GM19043 (cell line): ENCODE data around the gene BZW2.

Source experiments
- ATAC-seq: cut with Tn5 transposase; IDR thresholded peaks from one replicate; pipeline ENCODE4 v1.9.1; 2021; ENCODE audit warnings: low read depth; ENCODE audit not compliant: unreplicated experiment

Gene BZW2

DNA sequence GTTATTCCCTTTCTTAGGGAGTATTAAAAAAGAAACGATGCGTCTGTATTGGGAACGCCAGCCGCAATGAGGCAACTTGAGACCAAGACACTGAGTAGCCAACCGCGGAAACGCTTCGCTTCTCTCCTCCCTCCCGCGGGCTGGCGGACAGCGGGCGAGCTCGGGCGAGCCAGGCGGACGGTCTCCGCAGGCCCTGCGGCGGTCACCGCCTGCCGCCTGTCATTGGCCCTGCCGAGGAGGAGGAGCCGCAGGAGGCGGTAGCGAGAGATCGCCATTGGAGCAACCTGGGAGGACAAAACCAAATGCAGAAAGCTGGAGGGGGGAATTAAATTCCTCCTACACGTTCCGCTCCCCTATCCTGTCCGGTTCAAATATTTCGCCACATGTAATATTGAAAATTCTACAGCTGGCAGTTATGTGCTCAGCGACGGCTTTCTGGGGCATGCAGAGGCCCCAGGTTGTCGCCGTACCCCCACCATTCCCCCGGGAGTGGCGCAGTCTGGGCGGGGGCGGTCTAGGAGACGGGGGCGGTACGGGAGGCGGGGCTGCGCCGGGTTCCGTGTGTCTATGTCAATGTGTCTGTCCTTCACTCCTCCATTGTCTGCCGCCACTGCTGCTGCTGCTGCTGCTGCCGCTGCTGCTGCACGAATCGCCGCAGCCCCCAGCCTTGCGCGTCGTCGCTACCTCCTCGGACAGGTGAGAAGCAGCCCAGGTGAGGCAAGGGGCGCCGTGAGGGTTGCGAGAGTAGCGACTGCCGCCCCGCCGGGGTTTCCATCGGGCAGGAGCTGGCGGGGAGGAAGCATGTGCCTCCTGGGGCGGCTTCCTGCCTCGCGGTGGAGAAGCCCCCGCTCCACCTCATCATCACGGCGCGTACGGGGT is at the start of gene BZW2, which contains the start of gene ANKMY2:
Gene BZW2, plus strand, starts transcription at position 589 of the 879 bp plus-strand sequence. CDS start 19,263 bp downstream, outside the sequence.
Gene ANKMY2, minus strand, starts transcription at position 162 of the 879 bp plus-strand sequence. CDS start 181 bp downstream, outside the sequence.
- peak; percentile 93 for ATAC-seq

DNA sequence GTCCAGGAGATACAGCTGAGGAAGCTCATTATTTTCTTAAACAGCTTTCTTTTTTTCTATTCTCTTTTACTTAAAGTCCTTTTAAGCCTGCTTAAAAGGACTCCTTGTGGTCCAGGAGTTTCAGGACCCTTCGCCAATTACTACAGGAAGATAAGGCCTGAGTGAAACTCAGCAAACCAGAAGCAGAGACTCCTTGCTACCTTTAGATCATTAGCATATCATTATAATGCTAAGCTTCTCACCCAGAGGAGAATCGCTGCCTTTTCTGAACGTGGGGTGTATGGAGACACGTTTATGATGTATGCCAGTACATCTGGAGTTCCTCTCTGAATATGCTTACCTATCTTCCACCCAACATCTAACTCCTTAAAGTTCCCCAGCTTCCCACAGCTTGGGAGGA is 48.0 kb upstream of the BZW2 start:
- ATAC-seq, result no peak

DNA sequence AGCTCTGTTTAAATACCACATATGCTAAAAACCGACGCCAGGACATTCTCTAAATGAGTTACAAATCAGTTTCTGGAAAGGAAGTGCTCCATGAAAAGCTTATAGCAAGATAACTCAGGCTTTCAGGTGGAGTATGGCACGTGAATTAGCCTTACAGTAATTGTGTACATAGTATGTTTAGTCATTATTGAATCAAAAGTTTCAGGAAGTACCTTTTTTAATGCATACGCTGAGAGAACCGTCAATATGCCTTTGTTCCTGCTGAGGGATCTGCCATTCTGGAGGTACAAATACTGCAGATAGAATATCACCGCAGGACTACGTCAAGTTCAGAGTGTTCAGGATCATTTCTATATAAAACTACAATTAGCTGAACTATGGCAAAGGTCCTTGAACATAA is 46.1 kb upstream of the BZW2 start:
- no peak for ATAC-seq

DNA sequence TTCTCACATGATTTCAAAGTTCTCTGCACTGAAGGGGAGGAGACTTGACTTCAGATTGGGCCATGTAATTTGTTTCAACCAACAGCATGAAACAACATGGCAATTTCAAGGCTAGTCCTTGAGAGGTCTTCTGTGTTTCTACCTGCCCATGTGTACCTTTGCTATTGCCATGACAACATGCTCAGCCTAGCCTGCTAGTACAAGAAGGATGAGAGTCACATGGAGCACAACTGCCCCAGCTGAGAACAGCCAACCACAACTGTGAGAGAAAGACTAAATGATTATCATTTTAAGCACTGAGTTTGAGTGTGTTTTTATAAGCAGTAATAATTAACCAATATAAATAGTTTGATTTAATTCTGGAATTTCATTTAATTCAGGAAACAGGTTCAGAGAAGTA is 42.3 kb upstream of the BZW2 start:
- no peak for ATAC-seq

DNA sequence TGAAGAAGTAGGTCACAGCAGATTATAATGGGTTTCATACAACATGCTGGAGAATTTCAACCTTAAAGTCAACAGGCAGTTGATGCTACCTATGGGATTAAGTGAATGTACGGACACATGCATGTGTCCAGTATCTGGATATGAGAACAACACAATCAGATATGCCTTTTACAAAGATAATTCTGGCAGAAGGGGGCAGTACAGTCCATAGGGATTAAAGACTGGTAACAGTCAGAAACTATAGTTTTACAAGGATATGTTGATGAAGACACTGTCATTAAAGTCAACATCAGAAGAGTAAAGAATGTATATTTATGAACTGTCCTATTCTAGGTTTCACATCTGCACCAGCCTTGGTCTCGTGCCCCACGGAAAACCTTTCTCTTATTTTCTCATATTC is 41.9 kb upstream of the BZW2 start:
- ATAC-seq, result no peak

DNA sequence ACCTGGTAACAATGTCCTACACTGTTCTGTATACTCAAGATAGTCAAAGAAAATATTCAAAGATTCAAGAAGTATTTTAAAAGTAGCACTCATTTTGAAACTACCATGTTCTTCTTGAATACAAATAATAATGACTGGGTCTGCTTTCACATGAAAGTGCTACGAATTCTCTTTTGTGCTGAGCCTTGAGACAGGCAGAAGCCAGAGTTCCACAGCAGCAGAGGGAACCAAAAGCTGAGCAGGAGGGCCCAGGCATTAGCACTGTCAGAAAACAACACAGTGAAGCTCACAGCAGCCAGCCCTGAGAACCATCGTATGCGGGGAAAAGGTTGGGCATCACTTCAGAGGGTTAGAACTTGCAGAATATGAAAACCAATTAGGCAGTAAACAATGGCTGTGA is 39.3 kb upstream of the BZW2 start:
- no peak for ATAC-seq

DNA sequence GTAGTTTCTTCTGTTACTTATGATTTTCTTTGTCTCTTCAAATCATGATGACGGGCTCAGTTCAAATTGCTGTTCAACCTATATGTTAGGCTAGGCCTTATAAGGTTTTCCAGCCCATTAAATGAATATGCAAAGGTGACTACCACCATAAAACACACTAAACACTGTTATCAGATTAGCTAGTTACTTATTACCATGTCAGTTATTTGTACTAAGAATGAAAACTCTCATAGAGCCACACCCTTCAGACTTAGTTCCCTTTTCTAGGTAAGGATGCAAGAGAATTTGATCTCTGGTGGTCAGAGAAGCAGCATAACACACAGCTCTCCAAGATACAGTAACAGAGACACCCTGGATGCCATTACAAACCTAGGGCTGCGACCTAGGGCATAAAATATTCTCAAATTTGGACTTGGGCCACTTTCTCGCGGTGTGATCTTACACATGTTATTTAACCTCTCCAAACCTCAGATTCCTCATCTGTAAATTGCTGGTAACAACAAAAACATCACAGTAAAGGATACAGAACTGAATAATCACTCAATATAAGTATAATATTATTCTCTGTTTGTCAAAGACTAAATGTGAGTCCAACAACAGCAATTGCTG is 36.0 kb upstream of the BZW2 start:
- ATAC-seq, result peak; percentile 78

DNA sequence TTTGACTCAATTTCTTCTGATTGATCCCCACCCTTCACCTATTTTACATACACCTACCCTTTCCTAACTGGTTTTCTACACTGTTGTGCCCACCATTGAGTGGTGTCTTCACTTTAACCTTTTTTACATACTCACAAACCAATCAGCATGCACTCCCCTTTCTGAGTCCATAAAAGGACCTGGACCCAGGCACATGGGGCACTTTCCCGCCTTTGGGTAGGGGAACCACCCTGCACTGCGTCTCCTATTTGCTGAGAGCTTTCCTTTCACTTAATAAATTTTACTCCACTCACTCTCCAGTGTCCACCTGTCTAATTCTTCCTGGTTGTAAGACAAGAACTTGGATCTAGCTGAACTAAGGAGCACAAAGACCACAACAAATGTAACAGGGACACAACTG is 34.3 kb upstream of the BZW2 start:
- no peak for ATAC-seq

DNA sequence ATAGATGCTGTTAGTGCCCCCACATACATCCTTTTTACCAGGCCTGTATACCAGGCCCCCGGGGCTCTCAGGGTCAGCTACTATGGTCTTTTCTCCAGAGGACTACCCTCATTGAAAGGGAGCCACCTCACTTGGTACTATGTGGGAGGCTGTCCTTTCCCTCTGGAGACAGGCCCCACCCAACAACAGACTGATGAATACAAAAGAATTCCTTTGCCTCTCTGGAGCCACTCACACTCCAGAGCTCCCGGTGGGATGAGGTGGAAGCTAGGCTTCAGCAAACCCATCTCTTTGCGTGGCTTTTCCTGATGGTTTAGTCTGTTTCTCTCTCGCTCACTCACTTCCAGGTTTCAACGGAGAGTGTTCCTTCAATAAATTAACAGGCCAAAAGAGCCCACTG is 30.8 kb upstream of the BZW2 start:
- ATAC-seq, result no peak

DNA sequence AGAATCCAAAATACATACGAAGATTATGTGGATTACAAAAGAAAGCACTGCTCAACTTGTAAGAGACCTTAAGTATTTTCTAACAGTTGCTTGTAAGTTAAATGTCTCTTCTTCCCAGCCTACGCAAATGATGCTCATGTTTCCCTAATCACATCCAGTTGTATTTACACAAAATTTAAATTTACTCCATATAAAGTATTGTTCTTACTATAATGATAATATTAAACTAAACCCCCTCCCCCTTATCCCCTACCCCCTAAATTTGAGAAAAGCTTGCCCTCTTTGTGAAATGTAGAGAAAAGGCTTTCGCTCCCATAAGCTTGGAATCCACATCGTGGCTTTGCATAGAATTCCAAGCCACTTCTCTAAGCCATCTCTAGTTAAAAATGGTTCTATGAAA is 29.9 kb upstream of the BZW2 start:
- no peak for ATAC-seq

DNA sequence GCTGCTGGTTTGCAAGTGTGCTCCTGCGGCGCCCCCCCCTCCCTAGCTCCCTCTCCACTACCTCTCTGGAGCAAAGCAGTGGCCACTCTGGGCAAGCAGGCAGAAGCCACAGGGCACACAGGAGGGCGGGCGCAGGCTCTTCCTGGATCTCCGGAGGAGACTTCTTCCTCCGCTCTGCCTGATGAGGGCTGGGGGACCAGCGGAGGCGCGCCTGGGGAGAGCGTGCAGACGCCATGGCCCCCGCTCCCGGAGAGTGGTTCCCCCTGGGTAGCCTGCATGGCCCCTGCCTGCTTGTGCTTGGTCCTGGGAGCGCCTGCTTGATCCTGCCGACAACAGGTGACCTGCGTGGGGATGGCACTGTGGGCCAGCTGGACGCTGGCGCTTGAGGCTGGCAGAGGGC is 29.4 kb upstream of the BZW2 start:
- no peak for ATAC-seq

DNA sequence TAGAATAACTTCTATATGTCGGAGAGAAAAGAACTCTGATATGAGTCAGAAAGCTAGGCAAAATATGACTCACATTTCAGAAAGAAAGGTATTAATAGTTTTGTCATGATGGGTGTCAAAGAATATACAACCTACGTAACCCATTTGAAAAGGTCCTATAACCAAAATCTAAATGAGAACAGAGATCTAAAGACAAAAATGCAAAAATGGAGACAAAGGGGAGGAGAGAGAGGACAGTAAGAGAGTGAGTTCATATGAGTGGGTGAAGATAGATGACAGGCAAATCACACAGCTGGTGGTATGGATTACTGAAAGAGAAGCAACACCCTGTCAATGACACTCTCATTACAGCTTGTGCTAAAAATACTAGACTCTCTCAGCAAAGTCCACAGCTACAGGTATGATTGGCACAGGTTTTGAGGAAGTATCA is 26.0 kb upstream of the BZW2 start:
- ATAC-seq, result peak; percentile 64

DNA sequence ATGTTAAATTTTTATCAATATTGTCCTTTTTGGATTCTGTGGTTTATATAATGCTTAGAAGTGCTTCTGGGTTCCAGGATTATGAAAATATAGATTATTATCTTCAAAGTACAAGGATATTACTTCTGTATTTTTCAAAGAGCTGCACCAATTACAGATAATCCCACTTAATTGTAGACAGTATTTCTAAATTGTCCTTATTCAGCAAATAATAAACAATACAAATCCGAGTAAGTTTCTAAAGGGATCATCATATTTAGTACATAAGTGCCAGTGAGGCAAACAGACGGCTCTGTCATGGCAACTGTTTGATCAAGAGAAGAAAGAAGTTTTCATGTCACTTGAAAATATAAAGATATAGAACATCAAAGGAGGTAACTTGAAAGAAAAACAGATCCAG is 19.6 kb upstream of the BZW2 start:
- ATAC-seq, result no peak

DNA sequence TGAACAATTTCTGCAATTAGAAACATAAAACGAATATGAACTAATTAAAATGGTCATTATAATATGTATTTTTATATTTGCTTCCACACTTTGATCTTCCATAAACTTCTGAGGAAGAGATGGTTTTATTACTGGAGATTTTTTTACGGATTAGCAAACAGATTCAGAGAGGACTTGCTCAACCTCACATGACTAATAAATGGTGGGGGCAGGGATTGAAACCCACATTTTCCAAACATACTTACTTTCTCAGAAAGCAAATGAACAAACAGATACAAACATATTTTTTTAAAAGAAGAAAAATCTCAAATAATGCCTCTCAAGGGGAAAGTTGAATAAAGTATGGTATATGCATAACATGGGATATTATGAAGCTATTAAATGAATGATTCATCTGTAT is 18.7 kb upstream of the BZW2 start:
- no peak for ATAC-seq

DNA sequence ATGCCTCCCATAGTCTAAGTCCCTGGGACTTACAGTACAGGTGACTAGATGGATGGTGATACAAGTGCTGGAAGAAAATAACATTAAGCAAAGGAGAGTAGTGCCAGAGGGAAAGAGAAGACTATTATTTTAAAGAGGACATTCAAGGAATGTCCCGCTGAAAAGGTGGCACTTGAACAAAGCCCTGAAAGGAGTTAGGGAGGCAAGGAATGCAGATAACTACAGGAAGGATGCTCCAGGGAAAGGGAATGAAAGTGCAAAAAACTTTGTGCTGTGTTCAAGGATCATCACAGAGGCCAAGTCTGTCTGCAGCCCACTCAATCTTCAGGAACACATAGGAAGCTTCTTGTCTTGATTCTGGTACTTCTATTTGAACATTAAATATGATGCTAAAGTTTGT is 15.3 kb upstream of the BZW2 start:
- no peak for ATAC-seq

DNA sequence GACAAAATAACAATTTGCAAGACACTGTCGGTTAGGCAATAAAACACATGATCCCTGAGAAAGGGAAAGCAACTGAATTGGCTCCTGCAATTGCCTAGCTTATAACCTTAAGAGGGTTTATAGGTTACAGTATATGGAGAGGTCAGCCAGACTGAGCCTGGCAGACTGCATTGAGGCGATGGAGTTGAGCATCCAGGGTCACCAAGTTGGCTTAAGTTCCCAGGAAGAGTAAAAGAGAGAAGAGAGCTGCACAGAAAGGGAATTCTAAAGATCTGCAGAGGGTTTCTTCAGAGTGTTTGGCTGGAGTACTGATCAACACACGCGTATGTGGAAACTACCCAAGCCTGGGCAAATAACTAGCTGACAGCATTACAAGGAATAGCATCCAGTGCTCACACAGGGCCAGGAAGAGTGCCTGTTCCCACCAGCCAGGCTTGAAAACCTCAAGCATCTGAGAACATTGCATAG is 11.7 kb upstream of the BZW2 start:
- no peak for ATAC-seq

DNA sequence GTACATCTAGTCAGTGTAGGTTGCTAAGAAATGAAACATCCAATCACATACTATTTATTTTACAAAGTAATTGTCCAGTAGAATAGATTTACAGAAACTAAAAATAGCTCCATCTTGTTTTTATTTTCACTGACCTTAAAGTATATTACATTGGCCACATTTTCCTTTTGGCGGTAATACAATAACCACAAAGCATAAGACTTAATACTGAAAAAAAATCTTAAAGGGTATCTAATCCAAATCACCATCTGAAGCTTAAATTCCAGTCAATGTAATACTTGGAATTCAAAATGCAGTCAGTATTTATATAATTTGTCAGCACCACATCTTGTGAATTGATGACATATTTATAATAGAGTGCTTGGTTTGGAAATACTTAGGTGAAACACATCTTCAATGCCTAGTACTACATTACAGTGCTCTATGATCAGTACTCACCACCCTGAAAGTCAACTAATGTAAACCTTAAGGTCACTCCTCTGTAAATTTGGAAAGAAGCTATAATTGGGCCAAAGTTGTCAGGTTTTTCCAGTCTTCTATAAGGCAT is 9.4 kb upstream of the BZW2 start:
- no peak for ATAC-seq

DNA sequence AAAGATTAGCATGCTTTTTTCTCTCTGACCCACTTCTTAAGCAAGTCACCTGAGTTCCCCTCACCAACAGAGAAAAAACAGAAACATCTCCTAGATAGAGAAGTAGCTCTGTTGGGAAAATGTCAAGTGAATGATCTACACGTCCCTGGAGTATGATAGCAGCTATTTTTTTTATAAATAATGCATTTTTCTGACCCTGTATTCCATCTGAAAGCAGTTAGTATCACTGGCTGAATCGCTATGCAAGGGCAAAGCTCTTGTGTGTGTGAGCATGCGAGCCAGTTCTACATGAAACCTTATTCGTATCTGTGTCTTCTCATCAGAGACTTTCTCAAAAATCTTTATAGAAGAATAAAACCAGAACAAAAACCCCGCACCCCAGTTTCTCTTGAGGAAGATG is 8.6 kb upstream of the BZW2 start:
- ATAC-seq, result no peak

DNA sequence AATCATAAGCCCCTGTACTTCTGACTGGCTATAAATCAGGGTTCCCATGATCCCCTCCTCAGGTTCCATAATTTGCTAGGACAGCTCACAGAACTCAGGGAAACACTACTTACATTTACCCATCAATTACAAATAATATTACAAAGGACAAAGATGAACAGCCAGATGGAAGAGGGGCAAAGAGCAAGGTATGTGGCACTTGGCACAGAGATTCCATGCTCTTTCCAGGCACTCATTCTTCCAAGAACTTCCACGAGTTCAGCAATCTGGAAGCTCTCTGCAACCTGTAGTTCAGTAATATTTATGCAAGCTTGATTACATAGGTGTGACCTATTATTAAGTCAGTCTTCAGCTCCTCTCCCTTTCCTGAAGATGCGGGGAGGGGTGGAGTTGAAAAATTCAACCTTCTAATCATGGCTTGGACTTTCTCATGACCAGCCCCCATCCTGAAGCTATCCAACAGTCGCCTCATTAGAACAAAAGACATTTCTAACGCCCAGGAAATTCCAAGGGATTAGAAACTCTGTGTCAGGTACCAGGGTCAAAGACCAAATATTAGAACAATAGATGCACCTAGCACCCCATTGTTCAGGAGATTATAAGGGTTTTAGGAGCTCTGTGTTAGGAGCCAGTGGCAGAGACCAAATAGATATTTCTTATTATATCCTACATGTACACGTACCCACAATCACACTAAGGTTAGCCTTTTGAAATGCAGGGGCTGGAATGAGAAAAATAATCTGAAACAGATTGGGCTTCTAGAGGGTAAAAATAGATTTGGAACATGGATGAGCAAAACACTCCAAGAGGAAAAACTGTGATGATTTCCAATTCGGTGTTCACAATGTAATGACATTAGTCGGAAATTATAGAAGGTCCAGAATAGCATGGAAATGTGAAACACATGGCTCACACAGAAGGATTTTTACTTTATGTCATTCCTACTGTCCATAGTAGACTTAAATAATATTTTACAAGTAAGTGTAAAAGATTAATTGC is 7.4 kb upstream of the BZW2 start:
- ATAC-seq, result no peak

DNA sequence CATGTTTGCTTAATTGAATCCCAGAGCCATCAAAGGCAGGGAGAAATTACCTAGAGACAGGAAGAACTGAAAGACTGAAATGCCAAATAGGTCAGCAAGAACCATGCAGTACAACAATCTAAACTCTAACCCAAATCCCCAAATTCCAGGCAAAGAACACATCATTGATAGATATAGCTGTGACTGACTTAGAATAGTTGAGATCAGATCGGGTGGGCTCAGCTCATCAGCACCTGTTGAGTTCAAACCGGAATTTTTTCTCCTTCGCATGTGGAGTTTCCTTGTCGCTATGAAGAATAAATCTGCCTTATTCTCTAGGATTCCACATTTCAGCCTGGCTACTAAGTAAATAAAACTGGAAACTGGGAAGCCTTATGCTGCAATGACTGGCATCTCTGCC is 1.8 kb upstream of the BZW2 start:
- ATAC-seq, result no peak
